Measurements from ENCODE around the gene PARD6B.
"Not testable (repeated sequence)": the region's sequence is repeated elsewhere in the genome, so short reads cannot be mapped to it uniquely, and the experiment has no call there.

The PARD6B gene

GRCh38 chr20:50708845-50709635 is 22.3 kb upstream of the PARD6B start:
- H3K27ac ChIP-seq: no peak overlapping the region
- DNase-seq (ENCODE audit: low spot score): no peak
- TF ChIP-seq CTCF (IDR thresholded peaks at IDR 0.05): no peak
- H3K4me3 ChIP-seq: no peak overlapping the region

- H3K4me3 ChIP-seq: no peak overlapping the region
- TF ChIP-seq CTCF (IDR thresholded peaks at IDR 0.05): no peak
- no peak for DNase-seq (ENCODE audit: low spot score)
- H3K27ac ChIP-seq: no peak overlapping the region
Observed at GRCh38 chr20:50709636-50709973, 21.8 kb upstream of the PARD6B start.

- Histone ChIP-seq H3K4me3 (no peak overlapping the region), H3K27ac (no peak overlapping the region)
- no peak for TF ChIP-seq CTCF (IDR thresholded peaks at IDR 0.05)
- no peak for DNase-seq (ENCODE audit: low spot score)
Observed at GRCh38 chr20:50710492-50711063, 20.8 kb upstream of the PARD6B start.

GRCh38 chr20:50711113-50711825 is 20.1 kb upstream of the PARD6B start:
- TF ChIP-seq CTCF (IDR thresholded peaks at IDR 0.05): no peak
- no peak for DNase-seq (ENCODE audit: low spot score)
- H3K4me3 ChIP-seq: no peak overlapping the region
- H3K27ac ChIP-seq: no peak overlapping the region

- H3K27ac ChIP-seq: no peak overlapping the region
- no peak for TF ChIP-seq CTCF (IDR thresholded peaks at IDR 0.05)
- DNase-seq (ENCODE audit: low spot score): no peak
- no peak overlapping the region for H3K4me3 ChIP-seq
Observed at GRCh38 chr20:50712771-50713656, 18.4 kb upstream of the PARD6B start.

GRCh38 chr20:50713657-50714101 is 17.7 kb upstream of the PARD6B start:
- Histone ChIP-seq H3K27ac (no peak overlapping the region), H3K4me3 (no peak overlapping the region)
- DNase-seq (ENCODE audit: low spot score): no peak
- TF ChIP-seq CTCF (IDR thresholded peaks at IDR 0.05): no peak

GRCh38 chr20:50714426-50714825 is 17.0 kb upstream of the PARD6B start:
- not testable (repeated sequence) for DNase-seq (ENCODE audit: low spot score); H3K27ac ChIP-seq; H3K4me3 ChIP-seq

Measured in coronary artery (tissue), 2 donors.